Cerebellar cortex (tissue), 1 donor: ENCODE results near the gene CAMK2N1.

Source experiments
- DNase-seq: peaks from one replicate; pipeline ENCODE4 v3.0.0-alpha.2; 2015; ENCODE audit warnings: low spot score

CAMK2N1 gene

GRCh38 chr1:20478057-20478635 lies 7.9 kb downstream of the CAMK2N1 start:
- no peak for DNase-seq

- no peak for DNase-seq
Measured at GRCh38 chr1:20477348-20478056, 8.5 kb downstream of the CAMK2N1 start.

GRCh38 chr1:20476265-20477038 lies 9.6 kb downstream of the CAMK2N1 start:
- DNase-seq = no peak

GRCh38 chr1:20474996-20475395 lies 11.0 kb downstream of the CAMK2N1 start:
- no peak for DNase-seq

- DNase-seq = no peak
Measured at GRCh38 chr1:20474333-20474975, 11.6 kb downstream of the CAMK2N1 start.

DNA sequence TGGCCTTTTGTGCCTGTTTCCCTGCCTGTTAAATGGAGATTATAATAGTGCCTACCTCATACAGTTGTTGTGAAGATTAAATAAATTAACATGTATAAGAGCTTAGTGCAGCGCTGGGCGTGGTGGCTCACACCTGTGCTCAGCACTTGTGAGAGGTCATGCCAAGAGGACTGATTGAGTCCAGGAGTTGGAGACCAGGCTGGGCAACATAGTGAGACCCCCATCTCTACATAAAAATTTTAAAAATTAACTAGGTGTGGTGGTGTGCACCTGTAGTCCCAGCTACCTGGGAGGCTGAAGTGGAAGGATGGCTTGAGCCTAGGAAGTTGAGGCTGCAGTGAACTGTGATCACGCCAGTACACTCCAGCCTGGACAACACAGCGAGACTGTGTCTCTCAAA lies 12.1 kb downstream of the CAMK2N1 start:
- DNase-seq = no peak

GRCh38 chr1:20472860-20473711 lies 12.9 kb downstream of the CAMK2N1 start:
- DNase-seq = no peak

DNA sequence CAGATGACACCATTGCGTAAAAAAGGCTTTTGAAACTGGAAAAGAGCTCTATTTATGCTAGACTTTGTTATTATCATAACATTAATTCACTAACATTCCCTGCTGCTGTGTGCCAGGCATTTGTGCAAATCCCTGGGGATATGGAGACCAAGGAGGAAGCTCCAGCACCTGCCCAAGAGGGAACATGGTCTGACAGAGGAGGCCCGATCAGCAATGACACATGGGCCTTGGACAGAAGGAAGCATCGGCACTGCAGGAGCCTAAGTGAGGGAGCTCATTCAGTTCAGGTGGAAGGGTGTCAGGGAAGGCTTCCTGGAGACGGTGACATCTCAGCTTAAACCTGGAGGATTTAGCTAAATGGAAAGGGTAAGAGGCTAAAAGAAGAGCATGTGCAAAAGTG lies 13.9 kb downstream of the CAMK2N1 start:
- no peak for DNase-seq

DNA sequence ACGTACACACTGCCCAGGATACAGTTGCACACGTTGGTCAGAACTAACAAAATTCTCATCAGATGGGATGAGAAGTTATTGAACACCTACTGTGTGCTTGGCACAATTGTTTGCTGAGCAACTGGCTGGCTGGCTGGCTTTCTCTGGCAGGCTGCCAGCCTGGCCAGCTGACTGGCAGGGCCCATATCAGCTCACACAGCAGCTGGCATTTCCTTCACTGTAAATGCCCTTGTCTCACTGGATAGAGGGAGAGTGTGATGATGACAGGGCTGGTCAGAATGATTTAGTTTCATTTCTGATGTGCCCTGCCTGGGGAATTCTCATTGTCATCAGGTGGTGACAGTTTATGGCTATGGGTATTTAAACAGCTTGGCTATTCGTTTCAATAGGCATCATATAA lies 15.8 kb downstream of the CAMK2N1 start:
- DNase-seq = no peak

DNA sequence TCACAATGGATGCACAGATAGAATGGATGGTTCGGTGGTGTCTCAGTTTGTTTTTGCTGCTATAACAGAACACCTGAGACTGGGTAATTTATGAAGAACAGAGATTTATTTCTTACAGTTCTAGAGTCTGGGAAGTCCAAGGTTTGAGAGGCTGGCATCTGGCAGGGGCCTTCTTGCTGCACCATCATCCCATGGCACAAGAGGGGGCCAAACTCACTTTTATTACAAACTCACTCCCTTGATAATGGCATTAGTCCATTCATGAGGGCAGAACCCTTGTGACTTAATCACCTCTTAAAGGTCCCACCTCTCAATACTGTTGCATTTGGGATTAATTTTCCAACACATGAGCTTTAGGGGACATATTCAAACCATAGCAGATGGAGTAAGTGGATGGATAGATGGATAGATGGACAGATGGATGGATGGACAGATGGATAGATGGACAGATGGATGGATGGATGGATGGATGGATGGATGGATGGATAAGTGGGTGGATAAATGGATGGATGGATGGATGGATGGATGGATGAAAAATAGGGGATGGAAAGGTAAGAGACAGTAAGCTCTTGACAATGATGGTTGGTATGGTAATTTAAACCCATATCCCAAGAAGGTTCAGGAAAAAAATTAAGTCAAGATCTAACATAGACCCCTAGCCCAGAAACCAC lies 16.5 kb downstream of the CAMK2N1 start:
- DNase-seq = no peak

GRCh38 chr1:20466273-20466672 lies 19.7 kb downstream of the CAMK2N1 start:
- DNase-seq = no peak

- DNase-seq = no peak
Measured at GRCh38 chr1:20465187-20465586, 20.8 kb downstream of the CAMK2N1 start.

GRCh38 chr1:20463502-20463901 lies 22.5 kb downstream of the CAMK2N1 start:
- DNase-seq = no peak

DNA sequence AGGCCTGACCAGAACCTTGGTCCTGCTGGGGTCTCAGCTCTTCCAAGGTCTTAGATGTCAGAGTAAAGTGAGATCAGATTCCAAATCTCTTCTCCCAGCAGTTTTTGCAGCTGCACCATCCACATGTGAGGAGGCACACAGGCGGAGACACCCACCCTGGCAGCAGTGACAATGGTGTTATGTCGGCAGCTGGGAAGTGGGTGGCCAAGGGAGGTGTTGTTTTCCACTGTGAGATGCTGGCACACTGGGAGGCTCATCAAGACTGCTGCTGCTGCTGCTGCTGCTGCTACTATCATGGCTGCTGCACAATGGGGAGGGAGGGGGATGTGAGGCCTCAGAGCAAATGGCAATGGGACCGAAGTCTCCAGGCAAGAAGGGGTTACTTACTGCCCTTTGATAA lies 23.6 kb downstream of the CAMK2N1 start:
- no peak for DNase-seq

DNA sequence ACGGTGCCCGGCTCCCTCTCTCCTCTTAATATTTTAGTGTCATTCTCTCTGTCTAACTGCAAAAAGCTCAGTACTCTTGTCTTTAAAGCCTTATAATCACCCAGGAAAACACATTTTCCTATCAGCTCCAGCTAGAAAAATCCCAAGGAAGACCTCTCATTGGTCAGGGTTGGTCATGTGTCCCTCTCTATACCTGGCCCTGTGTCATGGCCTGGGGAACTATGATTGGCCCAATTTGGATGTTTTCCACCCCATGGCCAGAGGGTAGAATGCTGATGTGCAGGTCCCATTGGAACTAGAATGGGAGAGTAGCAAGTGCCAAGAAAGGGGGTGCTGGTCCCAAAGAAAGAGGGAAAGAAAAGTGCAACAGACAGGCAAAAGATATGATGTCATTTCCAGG lies 27.3 kb downstream of the CAMK2N1 start:
- DNase-seq = no peak

DNA sequence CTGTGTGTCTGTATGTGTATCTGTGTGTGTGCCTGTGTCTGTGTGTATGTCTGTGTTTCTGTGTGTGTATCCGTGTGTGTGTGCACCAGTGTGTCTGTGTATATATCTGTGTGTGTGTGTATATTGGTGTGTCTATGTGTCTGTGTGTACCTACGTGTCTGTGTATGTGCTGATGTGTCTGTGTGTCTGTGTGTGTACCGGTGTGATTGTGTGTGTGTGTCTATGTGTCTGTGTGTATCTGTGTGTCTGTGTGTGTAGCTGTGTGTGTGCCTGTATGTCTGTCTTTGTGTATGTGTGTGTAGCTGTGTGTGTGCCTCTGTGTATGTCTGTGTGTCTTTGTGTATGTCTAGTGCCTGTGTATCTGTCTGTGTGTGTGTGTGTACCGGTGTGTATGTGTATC lies 32.0 kb downstream of the CAMK2N1 start:
- no peak for DNase-seq

- DNase-seq = no peak
Measured at GRCh38 chr1:20449735-20450311, 36.2 kb downstream of the CAMK2N1 start.

DNA sequence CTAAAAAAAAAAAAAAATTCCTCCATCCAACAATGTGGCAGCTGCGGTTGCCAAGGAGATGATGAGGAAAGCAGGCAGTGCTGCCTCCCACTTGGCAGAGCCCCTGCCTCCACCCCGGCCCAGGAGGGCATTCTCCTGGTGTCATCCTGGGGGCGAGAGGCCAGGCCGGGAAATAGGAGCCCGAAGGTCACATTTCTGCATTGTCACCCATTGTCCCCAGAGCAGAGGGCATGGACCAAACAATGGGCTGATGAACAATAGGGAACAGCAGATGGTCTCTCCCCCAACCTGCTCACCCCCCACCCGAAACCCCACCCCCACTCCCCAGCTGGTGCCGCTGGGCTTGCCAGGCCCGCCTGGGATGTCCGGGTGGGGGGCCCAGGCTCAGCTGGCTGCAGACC lies 37.3 kb downstream of the CAMK2N1 start:
- no peak for DNase-seq

DNA sequence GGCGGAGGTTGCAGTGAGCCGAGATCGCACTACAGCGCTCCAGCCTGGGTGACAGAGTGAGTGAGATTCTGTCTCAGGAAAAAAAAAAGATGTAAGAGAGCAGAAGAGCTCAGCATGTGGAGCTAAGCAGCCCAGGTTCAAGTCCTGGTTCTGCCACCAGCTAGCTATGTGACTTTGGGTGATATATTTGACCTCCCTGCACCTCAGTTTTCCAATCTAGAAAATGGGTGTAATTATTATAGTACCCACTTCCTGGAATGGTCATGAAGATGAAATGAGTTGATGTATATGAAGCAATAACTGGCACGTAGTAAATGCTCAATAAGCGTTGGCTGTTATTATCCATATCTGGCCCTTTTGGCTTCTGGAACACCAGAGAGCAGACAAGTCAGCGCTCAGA lies 38.2 kb downstream of the CAMK2N1 start:
- no peak for DNase-seq

GRCh38 chr1:20446796-20447195 lies 39.2 kb downstream of the CAMK2N1 start:
- DNase-seq = no peak

DNA sequence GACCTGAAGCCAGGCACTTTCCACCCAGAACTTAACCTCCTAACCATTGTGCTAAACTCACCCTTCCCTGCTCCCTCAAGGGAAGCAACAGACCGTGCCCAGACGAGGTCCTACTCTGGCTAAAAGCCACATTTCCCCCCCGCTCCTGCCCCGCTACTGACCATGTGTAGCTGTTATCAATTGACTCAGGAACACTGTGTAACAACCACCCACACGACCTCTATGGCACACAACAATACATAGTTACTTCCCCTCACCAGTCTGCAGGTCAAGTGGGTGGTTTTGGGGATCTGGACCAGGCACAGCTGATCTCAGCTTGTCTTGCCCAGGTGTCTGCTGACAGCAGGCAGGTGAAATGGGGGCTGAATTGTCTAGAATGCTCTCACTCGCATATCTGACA lies 40.1 kb downstream of the CAMK2N1 start:
- no peak for DNase-seq
